Measurements from ENCODE around the gene AFAP1.

AFAP1 gene

DNA sequence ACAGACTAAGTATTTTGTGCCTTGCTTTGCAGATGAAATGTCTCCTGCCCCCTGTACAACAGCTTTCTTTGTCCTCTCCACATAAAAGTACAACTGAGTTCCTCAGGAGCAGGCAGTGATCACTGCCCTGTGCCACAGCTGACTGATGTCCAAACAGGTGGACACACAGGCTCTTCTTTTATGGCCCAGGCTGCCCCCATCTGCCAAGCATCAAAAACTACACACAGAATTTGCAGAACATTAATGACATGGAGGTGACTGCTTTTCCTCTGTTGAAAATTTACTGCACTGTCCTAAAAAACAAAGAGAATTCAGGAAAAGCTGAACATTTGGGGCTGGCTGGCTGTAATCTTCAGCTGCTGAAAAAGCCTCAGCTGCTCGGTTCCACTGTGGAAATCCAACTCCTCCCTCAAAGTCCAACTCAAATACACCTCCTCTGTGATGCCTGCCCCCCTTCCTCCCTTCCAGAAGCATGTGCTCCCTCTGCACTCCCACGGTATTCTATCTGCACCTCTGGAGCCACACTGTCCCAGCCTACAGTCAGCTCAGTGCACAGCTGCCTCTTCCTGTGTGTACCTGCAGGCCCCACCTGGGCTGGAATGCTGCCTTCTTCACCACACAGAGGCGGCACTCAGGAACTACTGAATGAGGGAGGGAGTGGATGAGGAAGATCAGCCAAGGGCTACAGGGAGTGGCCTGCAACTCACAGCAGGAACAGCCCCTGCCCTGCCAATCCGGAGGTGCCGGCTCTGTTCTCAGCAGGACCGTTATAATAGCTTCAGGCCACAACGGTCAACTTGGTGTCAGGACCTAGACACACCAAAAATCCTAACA lies 10.3 kb downstream of the AFAP1 start:
- no peak for TF ChIP-seq FOXK2 (IDR thresholded peaks at IDR 0.05)
- TF ChIP-seq, protein P1, sequence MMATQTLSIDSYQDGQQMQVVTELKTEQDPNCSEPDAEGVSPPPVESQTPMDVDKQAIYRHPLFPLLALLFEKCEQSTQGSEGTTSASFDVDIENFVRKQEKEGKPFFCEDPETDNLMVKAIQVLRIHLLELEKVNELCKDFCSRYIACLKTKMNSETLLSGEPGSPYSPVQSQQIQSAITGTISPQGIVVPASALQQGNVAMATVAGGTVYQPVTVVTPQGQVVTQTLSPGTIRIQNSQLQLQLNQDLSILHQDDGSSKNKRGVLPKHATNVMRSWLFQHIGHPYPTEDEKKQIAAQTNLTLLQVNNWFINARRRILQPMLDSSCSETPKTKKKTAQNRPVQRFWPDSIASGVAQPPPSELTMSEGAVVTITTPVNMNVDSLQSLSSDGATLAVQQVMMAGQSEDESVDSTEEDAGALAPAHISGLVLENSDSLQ (IDR thresholded peaks at IDR 0.05): peak; percentile 51
- no peak for TF ChIP-seq ZNF384 (IDR thresholded peaks at IDR 0.05)
- TF ChIP-seq FOXA1 (IDR thresholded peaks at IDR 0.05): no peak
- ChIA-PET POLR2A (interaction anchor here (3.4 kb wide), 1 partner anchor 11 kb away, joined by 10 read pairs; the partner anchor contains the start of gene AFAP1), CTCF (interaction anchor here (0.6 to 1.8 kb wide), 6 partner anchors 9 to 125 kb away, joined by 3 to 9 read pairs (median 4); no protein-coding TSS in a partner anchor)
- DNase-seq (ENCODE audit: extremely low spot score): no peak

DNA sequence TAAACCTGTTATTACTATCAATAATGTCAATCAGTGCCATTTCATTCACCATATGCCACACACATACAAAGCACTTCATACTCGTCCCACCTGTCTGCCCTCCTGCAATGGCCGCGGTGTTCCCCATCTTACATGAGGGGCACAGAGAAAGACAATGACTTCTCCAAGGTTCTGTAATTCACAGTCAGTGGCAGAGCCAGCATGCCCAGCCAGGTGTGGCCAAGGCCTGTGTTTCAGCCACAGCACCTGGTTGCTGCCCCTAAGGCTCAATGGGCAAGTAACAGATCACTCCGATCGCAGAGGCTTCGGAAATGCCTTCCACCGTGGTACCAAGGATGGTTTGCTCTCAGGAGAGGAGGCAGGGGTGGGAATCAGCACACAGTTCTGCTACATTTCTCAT lies 10.9 kb downstream of the AFAP1 start:
- no peak for DNase-seq (ENCODE audit: extremely low spot score)
- POLR2A ChIA-PET: interaction anchor here (3.4 kb wide), 1 partner anchor 11 kb away, joined by 10 read pairs; the partner anchor contains the start of gene AFAP1
- no peak for TF ChIP-seq ELF4 (IDR thresholded peaks at IDR 0.05)
- TF ChIP-seq SP1 (IDR thresholded peaks at IDR 0.05): no peak
- TF ChIP-seq ARNT (IDR thresholded peaks at IDR 0.05): no peak
- no peak for TF ChIP-seq FOXA1 (IDR thresholded peaks at IDR 0.05)
- no peak for TF ChIP-seq L3MBTL2 (conservative IDR thresholded peaks at IDR 0.05)
- TF ChIP-seq TARDBP (IDR thresholded peaks at IDR 0.05): no peak
- TF ChIP-seq ZNF384 (IDR thresholded peaks at IDR 0.05): no peak
- TF ChIP-seq LEF1 (IDR thresholded peaks at IDR 0.05; ENCODE audit: borderline replicate concordance): no peak
- TF ChIP-seq HDGF (IDR thresholded peaks at IDR 0.05; ENCODE audit: borderline replicate concordance): no peak
- TF ChIP-seq CTBP1 (IDR thresholded peaks at IDR 0.05; ENCODE audit: borderline replicate concordance): no peak
- TF ChIP-seq SUZ12 (IDR thresholded peaks at IDR 0.05): no peak
- CTCF ChIA-PET: interaction anchor here (1.1 to 1.8 kb wide), 2 partner anchors 9 to 124 kb away, joined by 4 to 9 read pairs; no protein-coding TSS in a partner anchor

GRCh38 chr4:7926822-7927221 lies 12.8 kb downstream of the AFAP1 start:
- TF ChIP-seq FOXK2 (IDR thresholded peaks at IDR 0.05): no peak
- no peak for DNase-seq (ENCODE audit: extremely low spot score)
- ChIA-PET CTCF (interaction anchor here (1.1 to 1.4 kb wide), 4 partner anchors 9 to 125 kb away, joined by 3 to 7 read pairs (median 4); no protein-coding TSS in a partner anchor), POLR2A (interaction anchor here (0.9 kb wide), 1 partner anchor 13 kb away, joined by 3 read pairs; the partner anchor contains the start of gene AFAP1)

GRCh38 chr4:7924570-7924969 lies 15.1 kb downstream of the AFAP1 start:
- no peak for DNase-seq (ENCODE audit: extremely low spot score)
- TF ChIP-seq CTBP1 (IDR thresholded peaks at IDR 0.05; ENCODE audit: borderline replicate concordance): no peak
- no peak for TF ChIP-seq SUZ12 (IDR thresholded peaks at IDR 0.05)
- no peak for TF ChIP-seq HDGF (IDR thresholded peaks at IDR 0.05; ENCODE audit: borderline replicate concordance)
- TF ChIP-seq ZNF384 (IDR thresholded peaks at IDR 0.05): no peak
- TF ChIP-seq LEF1 (IDR thresholded peaks at IDR 0.05; ENCODE audit: borderline replicate concordance): no peak
- TF ChIP-seq, protein P1 (IDR thresholded peaks at IDR 0.05): no peak
- TF ChIP-seq BHLHE40 (IDR thresholded peaks at IDR 0.05; ENCODE audit: borderline replicate concordance): no peak
- TF ChIP-seq SP1 (IDR thresholded peaks at IDR 0.05): no peak
- no peak for TF ChIP-seq L3MBTL2 (conservative IDR thresholded peaks at IDR 0.05)
- TF ChIP-seq ELF4 (IDR thresholded peaks at IDR 0.05): no peak
- no peak for TF ChIP-seq FOXA1 (IDR thresholded peaks at IDR 0.05)
- no peak for TF ChIP-seq FOXK2 (IDR thresholded peaks at IDR 0.05)
- no peak for TF ChIP-seq TARDBP (IDR thresholded peaks at IDR 0.05)
- no peak for TF ChIP-seq ARNT (IDR thresholded peaks at IDR 0.05)
- TF ChIP-seq FOXM1 (IDR thresholded peaks at IDR 0.05; ENCODE audit: borderline replicate concordance): no peak
- TF ChIP-seq NFRKB (IDR thresholded peaks at IDR 0.05): no peak
- ChIA-PET CTCF (no interaction called here), POLR2A (no interaction called here)

- DNase-seq (ENCODE audit: extremely low spot score): no peak
- TF ChIP-seq FOXK2 (IDR thresholded peaks at IDR 0.05) (no peak), LEF1 (IDR thresholded peaks at IDR 0.05; ENCODE audit: borderline replicate concordance) (no peak), ELF4 (IDR thresholded peaks at IDR 0.05) (no peak), FOXM1 (IDR thresholded peaks at IDR 0.05; ENCODE audit: borderline replicate concordance) (no peak)
- TF ChIP-seq, protein P1 (IDR thresholded peaks at IDR 0.05): no peak
- CTCF ChIA-PET: no interaction called here
- POLR2A ChIA-PET: no interaction called here
Measured at GRCh38 chr4:7924163-7924562, 15.5 kb downstream of the AFAP1 start.

DNA sequence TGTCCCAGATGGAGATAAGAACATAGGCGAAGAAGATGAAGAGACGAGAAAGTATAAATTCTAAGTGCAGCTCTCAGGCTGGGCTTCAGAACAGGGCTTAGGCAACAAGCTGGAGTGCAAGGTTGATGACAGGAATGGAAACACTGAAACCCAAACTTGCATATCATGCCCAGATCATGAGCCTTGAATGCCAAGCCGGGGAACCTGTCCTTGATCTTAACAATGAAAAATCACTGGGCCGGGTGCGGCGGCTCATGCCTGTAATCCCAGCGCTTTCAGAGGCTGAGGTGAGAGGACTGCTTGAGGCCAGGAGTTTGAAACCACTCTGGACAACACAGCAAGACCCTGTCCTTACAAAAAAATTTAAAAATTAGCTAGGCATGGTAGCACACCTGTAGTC lies 17.2 kb downstream of the AFAP1 start:
- CTCF ChIA-PET: no interaction called here
- POLR2A ChIA-PET: no interaction called here
- no peak for DNase-seq (ENCODE audit: extremely low spot score)
- TF ChIP-seq BHLHE40 (IDR thresholded peaks at IDR 0.05; ENCODE audit: borderline replicate concordance): no peak
- no peak for TF ChIP-seq FOXM1 (IDR thresholded peaks at IDR 0.05; ENCODE audit: borderline replicate concordance)
- no peak for TF ChIP-seq SP1 (IDR thresholded peaks at IDR 0.05)
- no peak for TF ChIP-seq ZNF384 (IDR thresholded peaks at IDR 0.05)
- no peak for TF ChIP-seq LEF1 (IDR thresholded peaks at IDR 0.05; ENCODE audit: borderline replicate concordance)
- no peak for TF ChIP-seq L3MBTL2 (conservative IDR thresholded peaks at IDR 0.05)
- TF ChIP-seq, protein P1 (IDR thresholded peaks at IDR 0.05): no peak
- no peak for TF ChIP-seq ARNT (IDR thresholded peaks at IDR 0.05)
- TF ChIP-seq SUZ12 (IDR thresholded peaks at IDR 0.05): no peak
- TF ChIP-seq ELF4 (IDR thresholded peaks at IDR 0.05): no peak
- TF ChIP-seq HDGF (IDR thresholded peaks at IDR 0.05; ENCODE audit: borderline replicate concordance): no peak
- no peak for TF ChIP-seq TARDBP (IDR thresholded peaks at IDR 0.05)
- no peak for TF ChIP-seq FOXA1 (IDR thresholded peaks at IDR 0.05)
- no peak for TF ChIP-seq NFRKB (IDR thresholded peaks at IDR 0.05)
- TF ChIP-seq FOXK2 (IDR thresholded peaks at IDR 0.05): no peak
- TF ChIP-seq CTBP1 (IDR thresholded peaks at IDR 0.05; ENCODE audit: borderline replicate concordance): no peak
